Ascending aorta (tissue), 2 donors: ENCODE results near the gene CEACAM3. TPM values are rescaled to one million over a fixed set of nuclear protein-coding genes. Genes with fewer than 3 reads are reported as not detected.

ENCODE experiments used
- DNase-seq, 2 donors: peaks; one replicate each; pipeline ENCODE4 v3.0.0-alpha.2; 2019; ENCODE audit warnings: low spot score in 2 of 2
- H3K27ac ChIP-seq, 2 donors: fragments of 200-600 bp; sonication (generic); one replicate each; pipeline ENCODE4 v1.5.1; 2016 to 2017; ENCODE audit warnings: mild to moderate bottlenecking in 1 of 2
- H3K27me3 ChIP-seq: fragments of 200-600 bp; sonication (generic); one replicate; pipeline ENCODE4 v1.5.1; 2017
- H3K36me3 ChIP-seq, 2 donors: fragments of 200-600 bp; sonication (generic); one replicate each; pipeline ENCODE4 v1.5.1; 2016
- H3K4me1 ChIP-seq, 2 donors: fragments of 200-600 bp; sonication (generic); one replicate each; pipeline ENCODE4 v1.5.1; 2016 to 2017; ENCODE audit warnings: mild to moderate bottlenecking in 1 of 2
- H3K4me3 ChIP-seq, 2 donors: fragments of 200-600 bp; sonication (generic); one replicate each; pipeline ENCODE4 v1.5.1; 2016 to 2017; ENCODE audit warnings: mild to moderate bottlenecking in 1 of 2
- H3K9me3 ChIP-seq, 2 donors: fragments of 200-600 bp; sonication (generic); one replicate each; pipeline ENCODE4 v1.5.1; 2016
- CTCF ChIP-seq, 3 experiments: fragments of 200-600 bp in 2 of 3; fragments of 450-650 bp in 1 of 3; sonication (generic) in 2 of 3; IDR thresholded peaks; one replicate each; pipeline ENCODE4 v1.5.1; 2016 to 2019; ENCODE audit warnings: antibody characterized with exemption in 3 of 3, mild to moderate bottlenecking in 1 of 3, moderate library complexity in 1 of 3
- intact Hi-C: fragments of 100-400 bp; cut with DNase I; formaldehyde crosslinking; loops from one replicate; pipeline ENCODE4 v1.15.1; 2023
- total RNA-seq: library from RNA; depleted of rRNA; stranded (reverse); fragments of >200 nt; gene quantifications from one replicate; pipeline ENCODE4 v1.1.0, GENCODE V29; 2016

CEACAM3 gene
- total RNA-seq, 1 donor from 2014 or later, result not detected

- Histone ChIP-seq H3K27ac (no peak overlapping the region), H3K36me3 (no peaks in the 10 kb centered on the region), H3K4me3 (no peak overlapping the region), H3K4me1 (no peaks in the 10 kb centered on the region), H3K9me3 (no peaks in the 10 kb centered on the region), H3K27me3 (no peaks in the 10 kb centered on the region)
- intact Hi-C loops, result no loop called here
- no peak for DNase-seq
- TF ChIP-seq CTCF (IDR thresholded peaks at IDR 0.05), result no peak
These were observed 51.1 kb downstream of the CEACAM3 start for GRCh38 chr19:41847351-41848105.

- intact Hi-C loops, result no loop called here
- no peak for DNase-seq
- Histone ChIP-seq H3K4me3 (no peak overlapping the region), H3K4me1 (no peaks in the 10 kb centered on the region), H3K27me3 (no peaks in the 10 kb centered on the region), H3K36me3 (no peaks in the 10 kb centered on the region), H3K27ac (no peak overlapping the region), H3K9me3 (no peaks in the 10 kb centered on the region)
- TF ChIP-seq CTCF (IDR thresholded peaks at IDR 0.05), result no peak
These were observed 52.3 kb downstream of the CEACAM3 start for GRCh38 chr19:41848666-41849065.

- Histone ChIP-seq H3K27ac (no peak overlapping the region), H3K27me3 (no peaks in the 10 kb centered on the region), H3K4me3 (no peak overlapping the region), H3K9me3 (no peaks in the 10 kb centered on the region), H3K36me3 (no peaks in the 10 kb centered on the region), H3K4me1 (no peaks in the 10 kb centered on the region)
- no peak for TF ChIP-seq CTCF (IDR thresholded peaks at IDR 0.05)
- no peak for DNase-seq
- intact Hi-C loops, result no loop called here
These were observed 52.7 kb downstream of the CEACAM3 start for GRCh38 chr19:41849067-41849466.

- no peaks in the 10 kb centered on the region for H3K27me3 ChIP-seq
These were observed 54.0 kb downstream of the CEACAM3 start for GRCh38 chr19:41850381-41850780.

GRCh38 chr19:41851456-41851855 is 55.1 kb downstream of the CEACAM3 start:
- Histone ChIP-seq H3K4me1 (no peaks in the 10 kb centered on the region), H3K27ac (no peak overlapping the region), H3K9me3 (no peaks in the 10 kb centered on the region), H3K27me3 (no peaks in the 10 kb centered on the region), H3K36me3 (no peaks in the 10 kb centered on the region), H3K4me3 (no peak overlapping the region)
- intact Hi-C loops, result loop anchor here (10.0 kb wide), 1 partner anchor 553 kb away; no protein-coding TSS in a partner anchor
- TF ChIP-seq CTCF (IDR thresholded peaks at IDR 0.05), result no peak
- no peak for DNase-seq

More at GRCh38 chr19:41850381-41850780, 54.0 kb downstream of the CEACAM3 start:
- H3K9me3 ChIP-seq, result no peaks in the 10 kb centered on the region
- no peak for DNase-seq
- no peaks in the 10 kb centered on the region for H3K4me1 ChIP-seq
- H3K27ac ChIP-seq, result no peak overlapping the region
- intact Hi-C loops, result loop anchor here (10.0 kb wide), 1 partner anchor 554 kb away; no protein-coding TSS in a partner anchor
- H3K36me3 ChIP-seq, result no peaks in the 10 kb centered on the region
- no peak for TF ChIP-seq CTCF (IDR thresholded peaks at IDR 0.05)
- H3K4me3 ChIP-seq, result no peak overlapping the region
